HG02870 (cell line): ENCODE measurements around the gene STKLD1.

Experiments
- ATAC-seq: cut with Tn5 transposase; IDR thresholded peaks from one replicate; pipeline ENCODE4 v1.9.1; 2021; ENCODE audit warnings: mild to moderate bottlenecking, moderate library complexity; ENCODE audit not compliant: unreplicated experiment

STKLD1 gene

GRCh38 chr9:133405508-133406438 is 29.6 kb downstream of the STKLD1 start:
- no peak for ATAC-seq

- ATAC-seq, result peak; percentile 51
These were observed 30.5 kb downstream of the STKLD1 start for GRCh38 chr9:133406480-133407307.

GRCh38 chr9:133408042-133408441 is 31.9 kb downstream of the STKLD1 start:
- no peak for ATAC-seq

- ATAC-seq, result no peak
These were observed 39.0 kb downstream of the STKLD1 start for GRCh38 chr9:133415170-133415569.

- peak; percentile 67 for ATAC-seq
These were observed 41.6 kb downstream of the STKLD1 start, which contains the start of gene REXO4 for GRCh38 chr9:133417541-133418461. REXO4 (minus strand) TSS chr9:133418010; CDS start chr9:133417844, 166 bp downstream.

- ATAC-seq, result no peak
These were observed 42.8 kb downstream of the STKLD1 start for GRCh38 chr9:133419005-133419404.

GRCh38 chr9:133420392-133420827 is 44.2 kb downstream of the STKLD1 start:
- ATAC-seq, result no peak

GRCh38 chr9:133421615-133422542 is 45.7 kb downstream of the STKLD1 start, which contains the start of gene ADAMTS13:
ADAMTS13 (plus strand) TSS chr9:133422367; CDS start chr9:133422444, 77 bp downstream.
- ATAC-seq, result no peak

GRCh38 chr9:133423216-133423615 is 47.0 kb downstream of the STKLD1 start:
- ATAC-seq, result no peak

GRCh38 chr9:133424187-133424586 is 48.0 kb downstream of the STKLD1 start:
- no peak for ATAC-seq

GRCh38 chr9:133425049-133425632 is 49.0 kb downstream of the STKLD1 start:
- ATAC-seq, result no peak

- no peak for ATAC-seq
These were observed 49.8 kb downstream of the STKLD1 start for GRCh38 chr9:133426011-133426410.

- no peak for ATAC-seq
These were observed 51.6 kb downstream of the STKLD1 start for GRCh38 chr9:133427658-133428348.

GRCh38 chr9:133428617-133429101 is 52.5 kb downstream of the STKLD1 start:
- ATAC-seq, result no peak

- no peak for ATAC-seq
These were observed 53.0 kb downstream of the STKLD1 start for GRCh38 chr9:133429214-133429613.

- ATAC-seq, result no peak
These were observed 53.5 kb downstream of the STKLD1 start for GRCh38 chr9:133429641-133430161.

- ATAC-seq, result no peak
These were observed 54.1 kb downstream of the STKLD1 start for GRCh38 chr9:133430244-133430643.

GRCh38 chr9:133433351-133433843 is 57.2 kb downstream of the STKLD1 start:
- no peak for ATAC-seq
